HG03342 (cell line): ENCODE data around the gene PTP4A2.

ENCODE experiments used
- ATAC-seq: cut with Tn5 transposase; IDR thresholded peaks from one replicate; pipeline ENCODE4 v1.9.1; 2021; ENCODE audit warnings: mild to moderate bottlenecking, moderate library complexity; ENCODE audit not compliant: unreplicated experiment

Gene PTP4A2

GRCh38 chr1:31891280-31891679 is 46.9 kb downstream of the PTP4A2 start:
- ATAC-seq = no peak

GRCh38 chr1:31888291-31888690 is 49.9 kb downstream of the PTP4A2 start:
- ATAC-seq = no peak

GRCh38 chr1:31886866-31887265 is 51.3 kb downstream of the PTP4A2 start:
- ATAC-seq = no peak

GRCh38 chr1:31885851-31886250 is 52.3 kb downstream of the PTP4A2 start:
- no peak for ATAC-seq

- ATAC-seq = no peak
These were observed 54.7 kb downstream of the PTP4A2 start for GRCh38 chr1:31883357-31883942.

GRCh38 chr1:31881688-31882000 is 56.5 kb downstream of the PTP4A2 start:
- no peak for ATAC-seq

- ATAC-seq = no peak
These were observed 57.0 kb downstream of the PTP4A2 start for GRCh38 chr1:31880957-31881687.

GRCh38 chr1:31879981-31880608 is 58.1 kb downstream of the PTP4A2 start:
- ATAC-seq = no peak

GRCh38 chr1:31878058-31878457 is 60.1 kb downstream of the PTP4A2 start:
- ATAC-seq = no peak

- no peak for ATAC-seq
These were observed 60.6 kb downstream of the PTP4A2 start for GRCh38 chr1:31877544-31877943.

GRCh38 chr1:31875636-31876236 is 62.4 kb downstream of the PTP4A2 start:
- no peak for ATAC-seq

GRCh38 chr1:31874942-31875341 is 63.2 kb downstream of the PTP4A2 start:
- ATAC-seq = no peak

- ATAC-seq = no peak
These were observed 65.2 kb downstream of the PTP4A2 start for GRCh38 chr1:31872658-31873636.

GRCh38 chr1:31871703-31872102 is 66.5 kb downstream of the PTP4A2 start:
- no peak for ATAC-seq

GRCh38 chr1:31870086-31870736 is 68.0 kb downstream of the PTP4A2 start:
- ATAC-seq = no peak

- no peak for ATAC-seq
These were observed 68.7 kb downstream of the PTP4A2 start for GRCh38 chr1:31869449-31869848.

GRCh38 chr1:31868862-31869261 is 69.3 kb downstream of the PTP4A2 start:
- ATAC-seq = no peak

- ATAC-seq = no peak
These were observed 70.6 kb downstream of the PTP4A2 start for GRCh38 chr1:31867546-31867945.

GRCh38 chr1:31866450-31867032 is 71.6 kb downstream of the PTP4A2 start:
- ATAC-seq = peak; percentile 55
